GM04504 (cell line): ENCODE results near the gene EIF4ENIF1.
"Not testable (repeated sequence)": the region's sequence is repeated elsewhere in the genome, so short reads cannot be mapped to it uniquely, and the experiment has no call there.

ENCODE experiments used
- DNase-seq: peaks from one replicate; pipeline ENCODE4 v3.0.0-alpha.2; 2012; ENCODE audit warnings: low read depth

EIF4ENIF1 gene

DNA sequence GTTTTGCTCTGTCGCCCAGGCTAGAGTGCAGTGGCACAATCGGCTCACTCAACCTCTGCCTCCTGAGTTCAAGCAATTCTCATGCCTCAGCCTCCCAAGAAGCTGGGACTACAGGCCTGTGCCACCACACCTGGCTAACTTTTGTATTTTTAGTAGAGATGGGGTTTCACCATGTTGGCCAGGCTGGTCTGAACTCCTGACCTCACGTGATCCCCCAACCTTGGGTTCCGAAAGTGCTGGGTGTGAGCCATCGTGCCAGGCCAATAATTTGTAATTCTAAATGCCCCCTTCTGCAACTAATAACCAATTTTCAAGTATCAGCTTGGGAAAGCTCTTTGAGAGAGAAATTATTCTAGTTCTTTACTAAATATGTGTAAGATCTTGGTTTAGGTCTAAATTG lies 3.7 kb upstream of the EIF4ENIF1 start:
- DNase-seq = not testable (repeated sequence)

DNA sequence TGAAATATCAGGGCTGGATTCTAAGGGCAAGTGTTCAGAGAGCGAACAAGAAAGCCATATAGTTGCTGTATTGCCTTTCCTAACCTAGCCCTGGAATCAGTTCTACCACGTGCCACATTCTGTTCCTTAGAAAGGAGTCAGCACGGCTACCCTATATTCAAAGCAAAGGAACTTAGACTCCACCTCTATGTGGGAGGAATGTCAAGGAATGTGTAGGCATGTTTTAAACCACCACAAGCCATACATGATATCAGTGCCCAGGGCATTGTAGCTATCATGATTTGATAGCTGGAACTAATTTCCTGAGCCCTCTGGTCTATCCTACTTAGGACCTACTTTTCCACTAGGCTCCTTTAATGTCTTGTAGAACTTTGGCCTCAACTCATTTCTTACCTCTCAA lies 2.5 kb upstream of the EIF4ENIF1 start:
- DNase-seq = no peak

DNA sequence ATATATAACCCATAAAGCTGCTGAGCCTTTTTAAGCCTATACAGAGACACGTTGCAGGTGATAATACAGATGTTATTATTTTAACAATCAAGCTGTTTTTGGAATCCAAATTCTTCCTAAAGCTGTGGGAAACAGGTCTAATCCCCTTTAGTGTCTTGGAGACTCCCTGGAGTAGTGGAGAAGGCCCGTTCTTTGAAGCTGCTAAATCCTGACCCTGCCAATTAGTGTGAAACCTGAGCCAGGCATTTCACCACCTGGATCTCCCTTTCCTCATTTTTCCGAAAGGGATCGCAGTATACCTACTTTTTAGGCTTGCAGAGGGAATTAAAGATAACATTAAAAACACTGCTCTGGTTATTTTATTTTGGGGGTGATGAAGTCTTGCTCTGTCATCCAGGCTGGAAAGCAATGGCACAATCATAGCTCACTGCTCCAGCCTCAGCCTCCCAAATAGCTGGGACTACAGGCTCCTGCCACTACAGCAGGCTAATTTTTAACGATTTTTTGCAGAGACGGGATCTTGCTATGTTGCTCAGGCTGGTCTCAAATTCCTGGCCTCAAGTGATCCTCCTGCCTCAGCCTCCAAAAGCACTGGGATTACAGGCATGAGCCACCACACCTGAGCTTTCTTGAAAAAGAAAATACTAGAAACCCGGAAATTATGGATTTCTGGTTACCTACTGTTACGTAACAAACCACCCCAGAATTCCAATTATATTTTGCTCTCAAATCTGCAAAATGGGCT lies 1.7 kb upstream of the EIF4ENIF1 start:
- DNase-seq = no peak

DNA sequence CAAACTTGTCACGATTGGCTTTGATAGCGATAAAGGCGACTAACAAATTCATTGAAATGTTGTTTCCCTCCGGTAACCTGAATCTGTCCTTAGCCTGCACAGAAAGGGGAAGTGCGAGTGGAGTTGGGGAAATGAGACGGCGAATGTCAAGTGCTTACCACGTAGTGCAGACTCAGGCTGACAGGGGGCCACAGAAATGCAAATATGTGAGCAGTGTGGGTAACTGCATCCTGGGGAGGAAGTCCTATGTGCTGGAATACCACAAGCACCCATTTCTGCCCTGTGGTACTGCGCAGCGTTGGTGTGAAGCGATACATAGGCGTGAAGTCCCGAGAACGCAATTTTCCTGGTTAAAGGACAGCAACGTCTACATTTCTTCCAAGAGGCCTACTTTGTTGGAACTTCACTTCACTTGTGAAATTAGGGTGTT lies 869 bp upstream of the EIF4ENIF1 start:
- peak; percentile 36 for DNase-seq

DNA sequence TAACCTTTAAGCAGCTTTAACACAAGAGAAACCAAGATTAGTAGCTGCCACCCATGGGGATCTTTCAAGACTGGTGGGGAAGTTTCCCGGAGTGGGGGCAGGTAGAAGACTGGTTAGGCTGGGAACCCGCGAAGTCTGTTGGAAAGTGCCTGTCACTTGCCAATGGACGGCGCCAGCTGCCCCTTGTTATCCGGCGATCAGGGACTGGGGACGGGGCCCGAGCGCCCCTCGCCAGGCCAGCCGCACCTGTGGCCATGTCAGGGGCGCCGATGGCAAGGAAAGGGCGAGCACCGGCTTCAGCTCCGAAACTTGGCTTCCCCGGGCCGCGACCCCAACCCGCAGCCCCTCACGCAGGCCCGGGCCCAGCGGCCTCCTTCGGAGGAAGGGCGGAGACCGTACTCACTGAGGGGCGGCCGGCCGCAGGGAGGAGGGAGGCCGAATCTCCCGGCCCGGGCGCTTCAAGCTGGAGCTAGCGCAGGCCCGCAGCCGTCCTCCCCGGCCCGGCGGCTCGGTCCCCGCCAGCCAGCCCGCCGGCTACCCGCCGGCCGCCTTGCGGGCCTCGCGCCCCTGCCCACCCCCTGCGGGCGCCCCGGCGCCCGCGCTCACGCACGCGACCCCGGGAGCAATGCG lies 539 bp downstream of the EIF4ENIF1 start:
- no peak for DNase-seq

DNA sequence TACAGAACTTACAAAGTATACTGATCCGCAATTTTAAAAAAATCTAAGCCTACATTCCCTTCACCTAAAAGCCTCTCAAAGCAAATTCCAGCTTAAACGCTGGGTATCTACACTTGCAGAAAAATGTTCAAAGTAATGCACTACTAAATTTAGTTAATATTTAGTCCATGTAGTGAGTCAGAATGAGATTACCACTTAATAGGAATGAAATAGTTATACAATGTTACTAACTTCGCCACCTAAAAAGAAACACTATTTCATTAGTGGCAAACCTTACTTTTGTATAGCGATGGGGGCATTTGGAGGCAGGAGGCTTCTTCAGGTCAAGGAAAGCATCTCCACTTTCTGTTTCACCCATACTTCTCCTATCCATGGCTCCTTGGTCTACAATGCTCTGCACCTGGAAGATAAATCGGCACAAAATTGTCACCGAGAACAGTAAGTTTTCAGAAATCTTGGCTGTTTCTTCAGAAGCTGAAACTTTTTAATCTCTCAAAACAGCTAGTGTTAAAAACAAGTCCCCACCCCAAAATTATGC lies 1.2 kb downstream of the EIF4ENIF1 start:
- DNase-seq = no peak

DNA sequence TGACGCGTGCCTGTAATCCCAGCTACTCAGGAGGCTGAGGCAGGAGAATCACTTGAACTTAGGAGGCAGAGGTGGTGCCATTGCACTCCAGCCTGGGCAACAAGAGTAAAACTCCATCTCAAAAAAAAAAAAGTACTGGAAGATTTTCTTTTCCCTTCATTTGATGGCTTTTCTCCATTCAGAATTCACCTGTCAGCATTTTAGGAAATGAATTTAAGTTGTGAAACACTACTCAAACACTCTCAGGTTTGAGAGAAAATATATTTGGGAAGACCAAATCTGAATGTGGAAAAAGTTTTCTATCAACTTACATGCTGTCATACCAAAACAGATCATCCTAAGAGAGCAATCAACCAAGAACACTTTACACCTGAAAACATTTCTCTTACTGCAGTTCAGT lies 2.7 kb downstream of the EIF4ENIF1 start:
- no peak for DNase-seq

DNA sequence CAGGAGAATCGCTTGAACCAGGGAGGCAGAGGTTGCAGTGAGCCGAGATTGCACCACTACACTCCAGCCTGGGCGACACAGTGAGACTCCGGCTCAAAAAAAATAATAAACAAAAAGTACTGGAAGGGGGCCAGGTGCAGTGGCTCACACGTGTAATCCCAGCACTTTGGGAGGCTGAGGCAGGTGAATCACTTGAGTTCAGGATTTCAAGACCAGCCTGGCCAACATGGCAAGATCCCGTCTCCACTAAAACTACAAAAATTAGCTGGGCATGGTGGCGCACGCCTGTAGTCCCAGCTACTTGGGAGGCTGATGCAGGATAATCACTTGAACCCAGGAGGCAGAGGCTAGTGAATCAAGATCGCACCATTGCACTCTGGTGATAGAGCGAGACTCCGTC lies 3.3 kb downstream of the EIF4ENIF1 start:
- DNase-seq = not testable (repeated sequence)

DNA sequence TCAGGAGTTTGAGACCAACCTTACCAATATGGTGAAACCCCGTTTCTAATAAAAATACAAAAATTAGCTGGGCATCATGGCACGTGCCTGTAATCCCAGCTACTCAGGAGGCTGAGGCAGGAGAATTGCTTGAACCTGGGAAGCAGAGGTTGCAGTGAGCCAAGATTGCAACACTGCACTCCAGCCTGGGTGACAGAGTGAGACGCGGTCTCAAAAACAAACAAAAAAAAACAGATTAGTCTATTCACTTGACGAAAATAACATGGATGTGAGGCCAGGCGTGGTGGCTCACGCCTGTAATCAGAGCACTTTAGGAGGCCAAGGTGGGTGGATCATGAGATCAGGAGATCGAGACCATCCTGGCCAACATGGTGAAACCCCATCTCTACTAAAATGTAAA lies 7.2 kb downstream of the EIF4ENIF1 start:
- DNase-seq = not testable (repeated sequence)

DNA sequence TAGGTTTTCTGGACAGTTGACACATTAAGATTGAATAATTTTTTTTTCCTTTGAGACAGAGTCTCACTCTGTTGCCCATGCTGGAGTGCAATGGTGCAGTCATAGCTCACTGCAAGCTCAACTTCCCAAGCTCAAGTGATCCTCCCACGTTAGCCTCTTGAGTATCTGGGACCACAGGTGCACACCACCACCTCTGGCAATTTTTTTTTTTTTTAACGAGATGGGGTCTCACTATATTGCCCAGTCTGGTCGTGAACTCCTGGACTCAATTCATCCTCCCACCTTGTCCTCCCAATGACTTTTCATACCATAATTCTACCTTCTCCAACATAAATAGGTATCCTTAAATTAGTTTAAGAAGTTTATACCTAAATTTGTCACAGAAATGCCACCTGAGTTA lies 8.5 kb downstream of the EIF4ENIF1 start:
- DNase-seq = no peak

DNA sequence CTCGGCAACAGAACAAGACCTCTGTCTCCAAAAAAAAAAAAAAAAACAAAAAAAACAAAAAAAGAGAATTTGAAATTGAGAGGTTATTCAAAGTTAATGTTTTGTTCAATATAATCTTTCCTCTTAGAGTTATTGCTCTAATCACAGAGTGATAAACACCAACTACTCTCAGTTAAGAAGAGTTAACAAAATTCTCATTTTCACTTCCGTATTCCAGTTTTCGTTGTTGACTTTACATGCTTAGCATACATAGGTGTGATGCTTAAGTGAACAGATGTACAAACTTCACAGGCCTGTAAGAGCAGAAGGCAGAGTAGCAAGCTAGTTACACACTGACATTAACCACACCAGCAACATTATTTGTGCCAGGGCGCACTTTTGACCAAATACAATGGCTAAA lies 12.3 kb downstream of the EIF4ENIF1 start:
- no peak for DNase-seq

DNA sequence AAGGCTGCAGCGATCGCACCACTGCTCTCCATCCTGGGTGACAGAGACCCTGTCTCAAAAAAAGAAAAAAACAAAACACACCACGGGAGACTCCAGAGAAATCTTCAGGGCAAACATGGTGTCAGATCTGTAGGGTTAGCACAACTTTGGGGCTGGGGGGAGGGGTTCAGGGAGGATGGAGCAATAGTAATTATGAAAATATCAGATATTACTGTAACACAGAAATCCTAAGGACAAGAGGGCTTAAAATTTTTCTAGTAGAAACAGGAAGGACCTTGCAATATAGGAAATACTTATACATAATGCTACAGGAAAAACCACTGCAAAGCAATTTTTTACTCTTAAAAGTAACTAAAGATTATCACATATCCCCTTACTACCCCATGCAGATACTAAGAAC lies 13.8 kb downstream of the EIF4ENIF1 start:
- DNase-seq = no peak

DNA sequence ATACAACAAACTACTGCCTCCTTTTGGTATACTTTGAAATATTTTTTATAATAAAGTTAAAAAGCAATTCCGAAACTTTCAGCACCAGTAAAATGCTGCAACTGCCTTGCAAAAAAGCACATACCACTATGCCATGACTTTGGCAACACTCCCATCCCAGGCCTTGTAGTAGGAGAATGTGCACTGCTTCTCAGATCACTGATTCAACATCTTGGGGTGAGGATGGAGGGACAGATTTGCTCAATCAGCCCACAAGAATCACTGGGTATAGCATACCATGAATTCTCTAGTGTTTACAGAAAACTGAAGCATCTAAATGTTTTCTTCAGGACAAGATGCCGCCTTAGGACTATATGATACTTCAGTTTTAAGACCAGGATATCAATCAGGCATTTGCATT lies 14.9 kb downstream of the EIF4ENIF1 start:
- DNase-seq = peak; percentile 55

DNA sequence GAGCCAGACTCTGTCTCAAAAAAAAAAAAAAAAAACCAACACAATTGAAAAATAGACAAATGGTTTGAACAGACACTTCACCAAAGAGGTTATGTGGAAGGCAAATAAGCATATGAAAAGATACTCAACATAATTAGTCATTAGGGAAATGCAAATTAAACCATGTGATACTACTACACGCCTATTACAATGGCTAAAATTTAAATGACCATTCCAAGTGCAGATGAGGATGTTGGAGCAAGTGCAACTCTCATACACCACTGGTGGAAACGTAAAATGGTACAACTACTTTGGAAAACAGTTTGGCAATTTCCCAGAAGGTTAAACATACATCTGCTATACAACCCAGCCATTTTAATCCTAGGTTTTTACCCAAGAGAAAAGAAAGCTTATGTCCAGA lies 24.3 kb downstream of the EIF4ENIF1 start:
- DNase-seq = no peak

DNA sequence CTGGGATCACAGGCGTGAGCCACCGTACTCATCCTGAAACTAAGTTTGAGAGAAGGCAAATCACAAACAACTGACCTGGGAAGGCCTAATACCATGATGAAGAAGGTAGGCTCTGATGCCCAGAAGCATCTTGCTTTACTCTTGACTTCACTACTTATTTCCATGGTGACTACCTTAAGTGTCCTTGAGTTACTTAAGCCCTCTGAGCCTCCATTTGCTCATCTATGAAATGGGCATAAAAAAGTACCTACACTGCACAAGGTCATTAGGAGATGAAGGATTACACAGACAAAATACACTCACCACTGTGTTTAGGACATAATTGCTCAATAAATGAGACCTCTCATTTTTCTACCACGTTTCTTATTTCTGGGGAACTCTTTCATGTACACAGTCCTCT lies 27.9 kb downstream of the EIF4ENIF1 start:
- no peak for DNase-seq

DNA sequence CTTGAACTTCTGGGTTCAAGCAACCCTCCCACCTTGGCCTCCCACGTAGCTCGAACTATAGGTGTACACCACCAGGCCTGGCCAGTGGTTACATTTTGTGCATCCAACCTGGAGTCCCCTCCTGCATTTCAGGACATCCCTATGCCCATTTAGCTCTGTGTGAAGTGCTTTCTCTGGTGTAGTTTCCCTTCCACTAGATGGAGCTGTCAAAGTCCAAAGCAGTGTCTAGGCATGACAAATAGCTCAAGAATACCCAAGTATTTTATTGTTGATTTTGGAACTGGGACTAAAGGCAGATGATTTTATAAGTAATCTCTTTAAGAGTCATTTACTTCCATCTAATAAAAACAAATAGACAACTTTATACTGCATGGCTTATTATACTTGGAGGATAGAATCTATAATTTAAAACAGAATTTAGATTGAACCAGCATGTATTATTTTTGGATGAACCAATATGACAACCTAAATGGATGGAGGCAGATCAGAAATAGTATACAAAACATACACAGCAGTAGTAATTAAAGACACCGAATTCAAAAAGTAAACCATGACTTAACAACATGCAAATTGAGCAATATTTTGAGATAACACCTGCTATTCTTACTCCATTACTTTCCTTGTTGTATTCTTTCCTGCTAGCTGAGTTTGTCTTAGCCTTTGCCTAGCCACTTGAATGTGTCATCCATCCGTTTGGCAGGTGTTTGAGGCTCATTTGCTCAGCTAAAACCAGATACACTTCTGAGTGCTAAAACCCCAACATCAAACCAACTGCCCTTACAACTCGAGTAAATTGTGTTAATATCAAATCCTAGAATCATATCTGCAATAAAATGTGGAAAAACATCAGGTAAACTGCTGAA lies 37.7 kb downstream of the EIF4ENIF1 start:
- peak; percentile 20 for DNase-seq

DNA sequence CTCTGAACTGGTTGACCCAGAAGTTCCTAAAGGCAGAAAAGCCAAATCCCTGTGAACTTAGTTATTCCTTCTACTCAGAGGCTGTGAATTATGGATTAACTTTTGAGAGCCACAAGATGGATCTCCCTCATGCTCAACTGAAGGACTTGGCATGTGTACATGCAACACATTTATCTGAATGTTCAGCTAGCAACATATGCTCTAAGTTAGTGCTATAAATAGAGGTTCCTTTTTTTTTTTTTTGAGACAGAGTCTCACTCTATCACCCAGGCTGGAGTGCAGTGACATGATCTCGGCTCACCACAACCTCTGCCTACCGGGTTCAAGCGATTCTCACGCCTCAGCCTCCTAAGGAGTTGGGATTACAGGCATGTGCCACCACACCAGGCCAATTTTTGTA lies 40.1 kb downstream of the EIF4ENIF1 start:
- DNase-seq = no peak

DNA sequence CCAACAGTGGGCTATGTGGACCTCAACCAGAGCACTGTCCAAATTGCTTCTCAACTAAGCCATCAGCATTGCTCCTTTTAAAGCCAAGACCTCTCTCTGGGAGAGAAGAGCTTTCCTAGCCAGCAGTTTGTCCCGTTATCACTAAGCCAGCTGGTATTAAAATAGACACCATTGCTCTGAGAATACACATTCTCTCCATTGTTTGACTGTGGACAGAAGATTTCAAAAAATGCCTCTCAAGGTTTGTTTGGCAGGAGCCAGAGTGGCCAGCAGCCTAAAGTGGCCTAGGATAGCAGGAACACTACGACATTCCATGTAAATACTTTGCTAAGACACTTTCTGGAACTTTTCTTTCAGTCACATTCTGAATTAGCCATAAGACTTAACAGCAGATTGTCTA lies 41.3 kb downstream of the EIF4ENIF1 start:
- no peak for DNase-seq

DNA sequence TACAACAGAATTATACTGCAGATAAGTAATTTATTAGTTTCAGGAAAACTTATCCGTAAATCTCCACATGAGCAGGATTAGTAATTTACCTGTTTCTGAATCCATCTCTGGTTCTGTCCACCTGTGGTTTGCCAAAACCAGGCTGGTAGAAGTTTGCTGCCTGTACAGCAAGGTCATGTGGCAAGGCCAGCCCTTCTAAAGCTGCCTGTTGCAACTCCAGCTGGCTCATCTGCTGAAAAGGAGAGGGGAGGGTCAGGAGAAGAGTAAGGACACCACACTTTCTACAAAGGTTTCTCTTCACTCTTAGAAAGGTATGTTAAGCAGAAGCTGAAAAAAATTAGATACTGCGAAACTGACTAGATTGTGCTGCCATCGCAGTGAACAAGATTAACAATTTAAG lies 42.3 kb downstream of the EIF4ENIF1 start:
- no peak for DNase-seq

DNA sequence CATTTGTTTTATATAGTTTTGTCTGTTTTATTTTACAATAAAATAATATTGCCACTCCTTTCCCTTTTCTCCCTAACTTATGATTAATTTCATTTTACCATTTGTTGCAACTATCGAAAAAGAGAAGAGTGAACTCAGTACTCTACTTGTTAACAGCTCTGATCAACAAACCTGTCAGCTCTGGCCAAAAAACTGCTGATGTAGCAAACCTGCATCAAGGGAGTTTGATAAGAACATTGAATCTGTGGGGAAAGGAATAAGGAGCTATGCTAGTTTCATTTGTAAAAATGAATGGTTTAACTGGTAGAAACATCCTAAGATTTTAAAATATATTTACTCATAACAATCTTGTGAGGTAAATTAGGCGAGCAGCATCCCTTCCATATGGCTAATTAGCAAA lies 42.9 kb downstream of the EIF4ENIF1 start:
- DNase-seq = no peak

DNA sequence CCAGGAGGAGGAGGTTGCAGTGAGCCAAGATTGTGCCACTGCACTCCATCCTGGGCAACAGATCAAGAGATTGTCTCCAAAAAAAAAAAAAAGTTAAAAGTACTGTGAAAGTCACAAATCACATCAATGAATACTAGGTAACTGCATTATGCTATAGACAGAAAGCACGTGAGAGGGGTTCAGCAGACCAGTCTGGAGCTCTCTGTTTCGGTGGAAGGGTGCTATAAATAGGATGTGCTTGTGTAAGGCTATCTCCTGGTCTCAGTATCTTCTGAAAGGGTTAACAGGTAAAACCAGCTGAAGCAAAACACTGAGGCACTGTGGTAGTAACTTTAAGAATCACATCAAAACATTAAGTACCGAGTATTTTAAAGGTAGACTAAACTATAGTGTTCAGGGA lies 43.4 kb downstream of the EIF4ENIF1 start:
- DNase-seq = no peak

DNA sequence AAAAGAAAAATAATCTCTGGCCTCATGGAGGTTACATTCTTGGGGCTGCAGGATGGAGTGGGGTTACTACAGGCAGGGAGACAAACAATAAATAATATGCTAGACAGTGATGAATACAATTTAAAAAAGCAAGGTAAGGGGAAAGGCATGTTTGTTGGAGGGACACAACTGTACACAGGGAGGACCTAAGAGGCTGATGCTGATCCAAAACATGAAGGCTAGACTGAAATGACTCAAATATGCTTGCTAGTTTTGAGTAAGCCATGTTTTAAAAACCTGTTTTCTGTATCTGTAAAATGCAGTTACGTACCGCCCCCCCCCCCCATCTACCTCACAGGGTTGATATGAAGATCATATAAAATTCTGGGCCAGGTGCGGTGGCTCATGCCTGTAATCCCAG lies 44.0 kb downstream of the EIF4ENIF1 start:
- DNase-seq = no peak

DNA sequence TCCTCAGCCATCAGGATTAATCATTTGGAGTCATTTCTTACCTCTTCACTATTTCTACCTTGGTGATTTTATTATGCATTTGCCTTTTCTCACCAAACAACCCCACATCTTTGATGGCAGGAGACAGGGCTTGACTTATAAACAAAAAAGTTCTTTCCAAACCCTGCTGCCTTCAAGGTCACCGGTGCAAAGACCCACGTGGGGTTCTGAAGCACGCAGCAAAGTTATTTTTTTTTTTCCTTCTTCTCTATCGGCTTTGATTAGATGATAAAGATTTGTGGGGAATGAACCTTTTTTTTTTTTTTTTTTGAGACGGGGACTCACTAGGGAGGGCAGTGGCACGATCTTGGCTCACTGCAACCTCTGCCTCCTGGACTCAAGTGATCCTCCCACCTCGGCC lies 46.1 kb downstream of the EIF4ENIF1 start:
- no peak for DNase-seq
